A549 (cell line): ENCODE data around the gene CACNG6. TPM values are rescaled to one million over a fixed set of nuclear protein-coding genes. Genes with fewer than 3 reads are reported as not detected.

Experiments
- ATAC-seq, 2 experiments: fragments of 200-7000 bp in 1 of 2; fragments of >200 bp in 1 of 2; cut with Nextera tagmentation in 1 of 2; cut with Tn5 transposase in 1 of 2; 3 replicates each; pipeline versions ENCODE4 v1.8.0 to v1.9.1; 2018 to 2020; ENCODE audit warnings: mild to moderate bottlenecking in 1 of 2, moderate library complexity in 1 of 2
- CTCF ChIA-PET: fragments of 300-600 bp; sonication (Branson Sonifier 250); formaldehyde crosslinking; extraction: SDS; loops from one replicate; lab custom pipeline; 2021; ENCODE audit warnings: antibody characterized with exemption, inconsistent platforms; lab: Yijun Ruan, JAX
- POLR2A ChIA-PET: fragments of 350-600 bp; formaldehyde crosslinking; extraction: SDS; loops from one replicate; lab custom pipeline; 2021; ENCODE audit warnings: antibody characterized with exemption, inconsistent platforms; lab: Yijun Ruan, JAX
- DNase-seq, 2 experiments: peaks; one replicate each; pipeline versions ENCODE4 v3.0.0 to v3.0.0-alpha.2; 2011 to 2016; ENCODE audit warnings: low read depth in 1 of 2, low spot score in 1 of 2
- FAIRE-seq: peaks from 2 replicates; lab custom pipeline; 2011; peaks lifted over from hg19 to GRCh38; lab: Jason Lieb, UNC
- H3K27ac ChIP-seq, 2 experiments: fragments of >200 bp; sonication (Bioruptor Twin); formaldehyde crosslinking; 3 replicates each; pipeline ENCODE4 v1.5.1; 2016 to 2017
- H3K4me1 ChIP-seq: fragments of >200 bp; sonication (Bioruptor Twin); formaldehyde crosslinking; 3 replicates; pipeline ENCODE4 v1.6.1; 2016
- H3K4me2 ChIP-seq: fragments of >200 bp; sonication (Bioruptor Twin); formaldehyde crosslinking; 3 replicates; pipeline ENCODE4 v1.6.1; 2016
- H3K4me3 ChIP-seq: fragments of >200 bp; sonication (Bioruptor Twin); formaldehyde crosslinking; 3 replicates; pipeline ENCODE4 v1.5.1; 2016
- H3K9me3 ChIP-seq: fragments of >200 bp; sonication (Bioruptor Twin); formaldehyde crosslinking; 3 replicates; pipeline ENCODE4 v1.6.1; 2016
- BCL3 ChIP-seq: fragments of >200 bp; sonication (Bioruptor Twin); formaldehyde crosslinking; IDR thresholded peaks from 3 replicates; pipeline ENCODE4 v1.6.1; 2016
- CBX2 ChIP-seq: fragments of 200-600 bp; sonication (generic); IDR thresholded peaks from 2 replicates; pipeline ENCODE4 v1.6.1; 2016; ENCODE audit warnings: low read depth, mild to moderate bottlenecking, borderline replicate concordance
- CBX8 ChIP-seq: fragments of 200-600 bp; sonication (generic); IDR thresholded peaks from 2 replicates; pipeline ENCODE4 v1.6.1; 2016
- CEBPB ChIP-seq, 2 experiments: fragments of >200 bp in 1 of 2; sonication (Bioruptor Twin) in 1 of 2; formaldehyde crosslinking in 1 of 2; IDR thresholded peaks; 2 replicates each; pipeline ENCODE4 v1.6.1; 2012 to 2016
- E2F6 ChIP-seq: IDR thresholded peaks from 2 replicates; pipeline ENCODE4 v1.6.1; 2012; ENCODE audit warnings: low read depth, borderline replicate concordance
- EHMT2 ChIP-seq: fragments of 200-600 bp; sonication (generic); IDR thresholded peaks from 2 replicates; pipeline ENCODE4 v1.6.1; 2016; ENCODE audit warnings: antibody characterized with exemption, low read depth, mild to moderate bottlenecking, moderate library complexity
- ELK1 ChIP-seq: fragments of 150-350 bp; IDR thresholded peaks from 2 replicates; pipeline ENCODE4 v1.6.1; 2014; ENCODE audit warnings: low read depth, mild to moderate bottlenecking, low read length
- FOSB ChIP-seq: fragments of 250-450 bp; sonication (Bioruptor Pico); IDR thresholded peaks from 2 replicates; pipeline ENCODE4 v1.5.0; 2020; ENCODE audit warnings: mild to moderate bottlenecking, moderate library complexity
- FOSL2 ChIP-seq, 2 experiments: fragments of 450-650 bp in 1 of 2; fragments of >200 bp in 1 of 2; sonication (Bioruptor Twin) in 1 of 2; formaldehyde crosslinking; IDR thresholded peaks; 2 replicates each; pipeline versions ENCODE4 v1.5.0 to v1.6.1; 2016 to 2020; ENCODE audit warnings: mild to moderate bottlenecking in 1 of 2, moderate library complexity in 1 of 2
- FOXS1 ChIP-seq: fragments of 250-450 bp; sonication (Bioruptor Pico); IDR thresholded peaks from 2 replicates; pipeline ENCODE4 v1.5.0; 2020; ENCODE audit warnings: mild to moderate bottlenecking, moderate library complexity
- HEYL ChIP-seq: fragments of 250-450 bp; sonication (Bioruptor Pico); IDR thresholded peaks from 2 replicates; pipeline ENCODE4 v1.8.0; 2021; ENCODE audit warnings: mild to moderate bottlenecking, moderate library complexity
- HMGXB4 ChIP-seq: fragments of 250-450 bp; sonication (Bioruptor Pico); IDR thresholded peaks from 2 replicates; pipeline ENCODE4 v1.5.0; 2021; ENCODE audit warnings: mild to moderate bottlenecking, moderate library complexity, borderline replicate concordance
- HOXA7 ChIP-seq: fragments of 250-450 bp; sonication (Bioruptor Pico); IDR thresholded peaks from 2 replicates; pipeline ENCODE4 v1.5.0; 2020; ENCODE audit warnings: mild to moderate bottlenecking, moderate library complexity
- HOXB13 ChIP-seq: fragments of 250-450 bp; sonication (Bioruptor Pico); IDR thresholded peaks from 2 replicates; pipeline ENCODE4 v1.5.0; 2020; ENCODE audit warnings: low read depth, mild to moderate bottlenecking, moderate library complexity
- KDM1A ChIP-seq: fragments of 200-600 bp; sonication (generic); IDR thresholded peaks from 2 replicates; pipeline ENCODE4 v1.6.1; 2016; ENCODE audit warnings: low read depth, mild to moderate bottlenecking
- KDM5A ChIP-seq: fragments of 200-600 bp; sonication (generic); IDR thresholded peaks from 2 replicates; pipeline ENCODE4 v1.6.1; 2016; ENCODE audit warnings: antibody characterized with exemption, mild to moderate bottlenecking
- MAFK ChIP-seq: fragments of 450-650 bp; IDR thresholded peaks from 2 replicates; pipeline ENCODE4 v1.6.1; 2014; ENCODE audit not compliant: partially characterized antibody
- MAX ChIP-seq: IDR thresholded peaks from 2 replicates; pipeline ENCODE4 v1.6.1; 2012
- MAZ ChIP-seq: fragments of 150-350 bp; IDR thresholded peaks from 2 replicates; pipeline ENCODE4 v1.6.1; 2014; ENCODE audit warnings: antibody characterized with exemption, low read depth, low read length, borderline replicate concordance
- MYC ChIP-seq: IDR thresholded peaks from 2 replicates; pipeline ENCODE4 v1.6.1; 2012; ENCODE audit warnings: mild to moderate bottlenecking, inconsistent platforms, low read length, improper control_type of control experiment, borderline replicate concordance
- NFE2L2 ChIP-seq: fragments of 150-350 bp; conservative IDR thresholded peaks from 2 replicates; pipeline ENCODE4 v1.6.1; 2014; ENCODE audit warnings: low read length
- NPAS2 ChIP-seq: fragments of 250-450 bp; sonication (Bioruptor Pico); IDR thresholded peaks from 2 replicates; pipeline ENCODE4 v1.8.0; 2022; ENCODE audit warnings: mild to moderate bottlenecking, moderate library complexity, borderline replicate concordance
- NR3C1 ChIP-seq: fragments of >200 bp; sonication (Bioruptor Twin); formaldehyde crosslinking; IDR thresholded peaks from 3 replicates; pipeline ENCODE4 v1.6.1; 2017
- PBX3 ChIP-seq: IDR thresholded peaks from 2 replicates; pipeline ENCODE4 v1.6.1; 2012
- PHF8 ChIP-seq: fragments of 200-600 bp; sonication (generic); IDR thresholded peaks from 2 replicates; pipeline ENCODE4 v1.6.1; 2016; ENCODE audit warnings: low read depth, mild to moderate bottlenecking, antibody characterized with exemption, moderate library complexity, borderline replicate concordance
- RAD21 ChIP-seq, 2 experiments: fragments of >200 bp in 1 of 2; sonication (Bioruptor Twin) in 1 of 2; formaldehyde crosslinking in 1 of 2; IDR thresholded peaks in 1 of 2; conservative IDR thresholded peaks in 1 of 2; 2 replicates in 1 of 2; 3 replicates in 1 of 2; pipeline ENCODE4 v1.6.1; 2012 to 2018; ENCODE audit warnings: inconsistent platforms in 1 of 2
- RFX5 ChIP-seq: fragments of 450-650 bp; IDR thresholded peaks from 2 replicates; pipeline ENCODE4 v1.7.1; 2014; ENCODE audit warnings: antibody characterized with exemption, mild to moderate bottlenecking, moderate library complexity
- RNF2 ChIP-seq: fragments of 200-600 bp; sonication (generic); IDR thresholded peaks from 2 replicates; pipeline ENCODE4 v1.6.1; 2016; ENCODE audit warnings: low read depth, mild to moderate bottlenecking, antibody characterized with exemption, moderate library complexity, borderline replicate concordance
- SREBF2 ChIP-seq: fragments of 450-650 bp; IDR thresholded peaks from 2 replicates; pipeline ENCODE4 v1.6.1; 2014; ENCODE audit warnings: mild to moderate bottlenecking, moderate library complexity
- TP53 ChIP-seq: fragments of 250-450 bp; sonication (Bioruptor Pico); IDR thresholded peaks from 2 replicates; pipeline ENCODE4 v1.5.0; 2021; ENCODE audit warnings: mild to moderate bottlenecking, moderate library complexity
- ZC3H11A ChIP-seq: fragments of 450-650 bp; IDR thresholded peaks from 2 replicates; pipeline ENCODE4 v1.6.1; 2014; ENCODE audit warnings: antibody characterized with exemption, mild to moderate bottlenecking
- ZFP36 ChIP-seq: fragments of 450-650 bp; IDR thresholded peaks from 2 replicates; pipeline ENCODE4 v1.6.1; 2014; ENCODE audit warnings: borderline replicate concordance; ENCODE audit not compliant: partially characterized antibody
- WGBS: methylation state at CpG from one replicate; pipeline ENCODE4 v1.1.6; 2017; ENCODE audit errors: missing lambda C conversion rate; 5-methylcytosine and 5-hydroxymethylcytosine counted together
- polyA minus RNA-seq: library from RNA; depleted of rRNA, polyadenylated mRNA; stranded (reverse); fragments of >200 nt; gene quantifications from 2 replicates; pipeline ENCODE4 v1.2.3, GENCODE V29; 2011; rRNA and poly(A)+ RNA removed
- polyA plus RNA-seq, 4 experiments: library from polyadenylated mRNA; depleted of rRNA in 3 of 4; stranded (reverse); fragments of >200 nt; fragmentation: RNase III in 1 of 4; extraction: RNeasy Plus Mini Kit Qiagen cat#74134 plus additional on column Dnase treatment in 1 of 4; gene quantifications; 2 replicates in 3 of 4; 3 replicates in 1 of 4; pipeline ENCODE4 v1.2.3, GENCODE V29; 2011 to 2017

CACNG6 gene
- polyA plus RNA-seq (2011; rRNA removed) (15.6 and 16.2 TPM in 2 replicates), polyA plus RNA-seq (2017; fragmentation: RNase III; extraction: RNeasy Plus Mini Kit Qiagen cat#74134 plus additional on column Dnase treatment) (4.4 to 8.2 TPM (median 7.3 TPM) in 3 replicates), polyA minus RNA-seq (8.8 and 9.3 TPM in 2 replicates)
- 11.5 and 18.6 TPM in 2 replicates for polyA plus RNA-seq (2012; cell fraction: cytosol; rRNA removed)
- 18.5 and 21.7 TPM in 2 replicates for polyA plus RNA-seq (2012; cell fraction: nucleus; rRNA removed)

- FAIRE-seq (peak; percentile 43), ATAC-seq (peak; percentile 53 to 62), DNase-seq (peak; percentile 86 to 93)
- CTCF ChIA-PET: interaction anchor here (1.0 to 4.6 kb wide), 4 partner anchors 13 to 36 kb away, joined by 3 to 45 read pairs (median 6); no protein-coding TSS in a partner anchor
- Histone ChIP-seq H3K4me2 (peak within 1 kb of the TSS; percentile 86), H3K4me1 (peaks cover 66% of the 10 kb centered on the region), H3K27ac (peak within 1 kb of the TSS; percentile 93 to 97), H3K4me3 (peak within 1 kb of the TSS; percentile 51), H3K9me3 (no peaks in the 10 kb centered on the region)
- WGBS: 5% methylated on average over 26 of the region's 66 CpGs
- POLR2A ChIA-PET: interaction anchor here (0.6 to 1.8 kb wide), 7 partner anchors 11 to 111 kb away, joined by 3 to 7 read pairs (median 6); partner anchors contain the start of gene NDUFA3
- TF ChIP-seq TP53 (CRISPR knock-in tag) (peak; percentile 93), CEBPB (IDR thresholded peaks at IDR 0.05) (no peak), SREBF2 (no peak), FOSL2 (IDR thresholded peaks at IDR 0.05) (no peak), FOSL2 (CRISPR knock-in tag; IDR thresholded peaks at IDR 0.05) (peak; percentile 20), MAFK (no peak), NR3C1 (no peak), KDM5A (no peak), PHF8 (no peak), NPAS2 (CRISPR knock-in tag) (no peak), MAX (peak; percentile 30; the same call in 1 of the 2 replicates), EHMT2 (no peak), RAD21 (conservative IDR thresholded peaks at IDR 0.05 in 1 of 2, IDR thresholded peaks at IDR 0.05 in 1 of 2) (peak; percentile 36 to 47; a peak in 4 of 5 replicates), HMGXB4 (CRISPR knock-in tag) (0 out of 2 replicates have a peak, but pooled peaks have one; percentile 58), HOXB13 (CRISPR knock-in tag) (peak; percentile 73; the same call in 1 of the 2 replicates), ELK1 (no peak), FOSB (CRISPR knock-in tag) (peak; percentile 84), PBX3 (no peak; the same call in none of the 2 replicates), MAZ (no peak), HEYL (CRISPR knock-in tag) (no peak), CBX8 (no peak), CBX2 (no peak), FOXS1 (no peak), RFX5 (no peak), NFE2L2 (no peak), E2F6 (no peak), KDM1A (no peak), MYC (no peak), RNF2 (no peak), ZC3H11A (no peak), ZFP36 (no peak), BCL3 (peak; percentile 69; the same call in 1 of the 3 replicates), HOXA7 (CRISPR knock-in tag) (peak; percentile 75)
Measured at GRCh38 chr19:53991224-53992113, at the start of gene CACNG6. CACNG6 (plus strand) TSS chr19:53991637; CDS start chr19:53992878, 1,241 bp downstream.
